Measurements from ENCODE around the gene FBXO24.

The FBXO24 gene

GRCh38 chr7:100607111-100607510 is 21.0 kb downstream of the FBXO24 start:
- DNase-seq (ENCODE audit: low read depth) = no peak
- TF ChIP-seq CTCF (conservative IDR thresholded peaks at IDR 0.05; ENCODE audit: low read depth, low read length) = no peak
- no peak overlapping the region for H3K4me3 ChIP-seq (ENCODE audit: low read depth, low read length)

- H3K4me3 ChIP-seq (ENCODE audit: low read depth, low read length) = no peak overlapping the region
- DNase-seq (ENCODE audit: low read depth) = no peak
- no peak for TF ChIP-seq CTCF (conservative IDR thresholded peaks at IDR 0.05; ENCODE audit: low read depth, low read length)
Measured at GRCh38 chr7:100609958-100610357, 23.8 kb downstream of the FBXO24 start.

GRCh38 chr7:100611983-100612729 is 26.0 kb downstream of the FBXO24 start, which contains the start of gene MOSPD3:
Gene MOSPD3, plus strand, starts transcription at chr7:100612540. Its CDS starts 252 bp downstream, at chr7:100612792.
- DNase-seq (ENCODE audit: low read depth) = peak; percentile 100
- peak within 1 kb of the TSS; percentile 82 for H3K4me3 ChIP-seq (ENCODE audit: low read depth, low read length)
- no peak for TF ChIP-seq CTCF (conservative IDR thresholded peaks at IDR 0.05; ENCODE audit: low read depth, low read length)

GRCh38 chr7:100612730-100613390 is 26.7 kb downstream of the FBXO24 start:
- peak; percentile 8 for TF ChIP-seq CTCF (conservative IDR thresholded peaks at IDR 0.05; ENCODE audit: low read depth, low read length)

GRCh38 chr7:100613412-100614175 is 27.5 kb downstream of the FBXO24 start:
- DNase-seq (ENCODE audit: low read depth) = no peak
- TF ChIP-seq CTCF (conservative IDR thresholded peaks at IDR 0.05; ENCODE audit: low read depth, low read length) = no peak
- H3K4me3 ChIP-seq (ENCODE audit: low read depth, low read length) = peak overlapping the region; percentile 82

More at GRCh38 chr7:100612730-100613390, 26.7 kb downstream of the FBXO24 start:
- peak overlapping the region; percentile 82 for H3K4me3 ChIP-seq (ENCODE audit: low read depth, low read length)
- no peak for DNase-seq (ENCODE audit: low read depth)

- no peak for DNase-seq (ENCODE audit: low read depth)
- no peak overlapping the region for H3K4me3 ChIP-seq (ENCODE audit: low read depth, low read length)
- TF ChIP-seq CTCF (conservative IDR thresholded peaks at IDR 0.05; ENCODE audit: low read depth, low read length) = no peak
Measured at GRCh38 chr7:100614308-100614861, 28.3 kb downstream of the FBXO24 start.

Data from choroid plexus epithelial cell (primary cell).